Fibroblast of mammary gland (primary cell): ENCODE measurements around the gene SGK2.

Source experiments
- DNase-seq: peaks from one replicate; pipeline ENCODE4 v3.0.0-alpha.2; 2010; ENCODE audit warnings: low read depth
- H3K4me3 ChIP-seq: 2 replicates; pipeline ENCODE4 v1.5.1; 2011; ENCODE audit warnings: low read depth, mild to moderate bottlenecking, low read length, moderate library complexity; ENCODE audit not compliant: control insufficient read depth
- TF ChIP-seq, protein P1 (sequence below): conservative IDR thresholded peaks from 2 replicates; pipeline ENCODE4 v1.5.1; 2011; ENCODE audit warnings: low read depth, low read length, inconsistent platforms; ENCODE audit not compliant: control insufficient read depth, insufficient read depth

SGK2 gene

DNA sequence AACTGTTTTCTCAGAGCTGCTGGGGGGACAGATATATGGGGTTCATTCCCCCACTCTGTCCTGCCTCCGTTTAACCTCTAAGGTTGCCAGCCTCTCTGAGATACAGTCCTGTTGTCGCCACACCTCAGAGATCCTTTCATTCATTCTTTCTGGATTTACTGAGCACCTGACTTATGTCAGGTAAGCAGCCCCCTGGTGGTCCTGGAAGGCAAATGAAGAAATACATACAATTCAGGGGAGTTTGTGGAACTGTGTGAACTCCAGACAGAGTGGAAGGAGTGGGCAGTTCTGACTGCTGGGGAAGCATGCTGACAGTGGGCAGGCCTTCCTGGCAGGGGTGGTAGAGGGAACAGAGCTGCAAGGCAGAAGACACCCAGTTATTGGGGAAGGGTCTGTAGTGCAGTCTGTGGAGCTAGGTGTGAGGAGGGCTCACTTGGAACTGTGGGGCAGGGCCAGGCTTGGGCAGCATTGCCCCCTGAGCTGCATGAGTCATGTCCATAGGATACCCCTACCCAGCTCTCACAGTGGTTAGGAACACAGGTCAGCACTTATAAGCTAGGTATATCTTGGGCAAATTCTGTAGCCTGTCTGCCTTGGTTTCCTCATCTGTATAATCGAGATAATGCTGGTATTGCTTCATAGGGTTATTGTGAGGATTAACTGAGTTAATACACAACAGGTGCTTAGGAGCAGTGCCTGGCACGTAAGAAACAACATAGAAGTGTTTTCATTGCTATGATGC, 12.8 kb upstream of the SGK2 start:
- TF ChIP-seq, protein P1, sequence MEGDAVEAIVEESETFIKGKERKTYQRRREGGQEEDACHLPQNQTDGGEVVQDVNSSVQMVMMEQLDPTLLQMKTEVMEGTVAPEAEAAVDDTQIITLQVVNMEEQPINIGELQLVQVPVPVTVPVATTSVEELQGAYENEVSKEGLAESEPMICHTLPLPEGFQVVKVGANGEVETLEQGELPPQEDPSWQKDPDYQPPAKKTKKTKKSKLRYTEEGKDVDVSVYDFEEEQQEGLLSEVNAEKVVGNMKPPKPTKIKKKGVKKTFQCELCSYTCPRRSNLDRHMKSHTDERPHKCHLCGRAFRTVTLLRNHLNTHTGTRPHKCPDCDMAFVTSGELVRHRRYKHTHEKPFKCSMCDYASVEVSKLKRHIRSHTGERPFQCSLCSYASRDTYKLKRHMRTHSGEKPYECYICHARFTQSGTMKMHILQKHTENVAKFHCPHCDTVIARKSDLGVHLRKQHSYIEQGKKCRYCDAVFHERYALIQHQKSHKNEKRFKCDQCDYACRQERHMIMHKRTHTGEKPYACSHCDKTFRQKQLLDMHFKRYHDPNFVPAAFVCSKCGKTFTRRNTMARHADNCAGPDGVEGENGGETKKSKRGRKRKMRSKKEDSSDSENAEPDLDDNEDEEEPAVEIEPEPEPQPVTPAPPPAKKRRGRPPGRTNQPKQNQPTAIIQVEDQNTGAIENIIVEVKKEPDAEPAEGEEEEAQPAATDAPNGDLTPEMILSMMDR: no peak
- H3K4me3 ChIP-seq: no peak overlapping the region
- DNase-seq: no peak

GRCh38 chr20:43548273-43548880, 10.4 kb upstream of the SGK2 start:
- TF ChIP-seq, protein P1: no peak
- DNase-seq: no peak
- H3K4me3 ChIP-seq: no peak overlapping the region

DNA sequence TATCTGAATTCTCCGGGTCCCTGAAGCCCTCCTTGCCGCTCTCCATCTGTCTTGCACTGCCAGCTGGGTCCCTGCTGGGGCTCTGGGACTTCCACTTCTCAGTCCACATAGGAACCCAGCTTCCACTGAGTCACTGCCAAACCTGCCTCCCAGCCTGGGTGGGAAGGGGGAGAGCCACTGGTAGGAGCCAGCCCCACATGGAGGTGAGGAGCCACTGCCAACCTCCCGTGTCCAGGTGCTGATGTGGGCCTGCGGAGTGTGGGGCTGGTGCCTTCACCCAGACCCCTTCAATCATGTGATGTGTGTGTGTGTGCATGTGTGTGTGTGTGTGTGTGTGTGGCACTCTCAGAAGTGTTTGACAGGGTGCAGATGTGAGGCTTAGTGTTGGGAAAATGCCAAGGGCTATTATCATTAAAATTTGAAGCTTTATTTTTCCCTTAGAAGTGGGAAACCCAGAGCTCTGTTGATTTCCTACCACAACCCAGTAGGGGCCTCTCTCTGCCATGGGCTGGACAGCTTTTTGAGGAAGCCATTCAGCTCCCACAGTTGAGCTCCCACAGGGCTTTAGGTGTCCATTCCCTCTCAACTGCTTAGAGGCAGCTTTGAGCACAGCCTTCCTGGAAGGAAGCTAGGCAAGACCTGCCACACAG, 9.3 kb upstream of the SGK2 start:
- H3K4me3 ChIP-seq: no peak overlapping the region
- TF ChIP-seq, protein P1: no peak
- no peak for DNase-seq

DNA sequence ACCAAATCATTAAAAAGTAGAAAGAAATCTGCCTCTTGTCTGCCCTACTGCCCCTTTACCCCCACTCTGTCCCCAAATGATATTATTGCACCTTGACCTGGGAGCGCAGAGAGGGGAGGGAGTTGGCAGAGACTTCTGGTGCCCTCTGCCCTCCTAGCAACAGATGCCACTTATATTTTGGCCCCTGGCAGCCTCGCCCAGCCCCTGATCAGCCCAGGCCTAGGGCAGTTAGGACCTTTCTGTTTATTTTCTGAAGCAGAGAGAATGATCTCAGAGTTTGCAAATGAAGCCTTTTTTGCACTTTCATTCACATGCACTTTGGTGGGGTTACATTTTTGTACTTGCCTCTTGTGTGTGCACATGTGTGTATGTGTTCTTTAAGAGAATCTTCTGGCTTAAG, 8.4 kb upstream of the SGK2 start:
- no peak for DNase-seq
- TF ChIP-seq, protein P1: no peak
- H3K4me3 ChIP-seq: no peak overlapping the region

GRCh38 chr20:43554369-43554768, 4.5 kb upstream of the SGK2 start:
- no peak for DNase-seq
- no peak overlapping the region for H3K4me3 ChIP-seq
- TF ChIP-seq, protein P1: no peak

- TF ChIP-seq, protein P1: no peak
- DNase-seq: no peak
- no peak overlapping the region for H3K4me3 ChIP-seq
These were observed 540 bp downstream of the SGK2 start for GRCh38 chr20:43559147-43559987.
